HG03469 (cell line): ENCODE results near the gene SIRT6.
"Not testable (repeated sequence)": the region's sequence is repeated elsewhere in the genome, so short reads cannot be mapped to it uniquely, and the experiment has no call there.

Source experiments
- ATAC-seq: cut with Tn5 transposase; IDR thresholded peaks from one replicate; pipeline ENCODE4 v1.9.1; 2021; ENCODE audit warnings: mild to moderate bottlenecking, moderate library complexity, moderate number of reproducible peaks; ENCODE audit not compliant: unreplicated experiment

SIRT6 gene

GRCh38 chr19:4200940-4201542, 18.7 kb upstream of the SIRT6 start:
- no peak for ATAC-seq

GRCh38 chr19:4199699-4200293, 17.4 kb upstream of the SIRT6 start:
- no peak for ATAC-seq

GRCh38 chr19:4198467-4199126, 16.2 kb upstream of the SIRT6 start:
- ATAC-seq, result no peak

- ATAC-seq, result no peak
Measured at GRCh38 chr19:4197625-4198466, 15.5 kb upstream of the SIRT6 start.

GRCh38 chr19:4197228-4197624, 14.9 kb upstream of the SIRT6 start:
- ATAC-seq, result no peak

- ATAC-seq, result no peak
Measured at GRCh38 chr19:4196587-4197148, 14.3 kb upstream of the SIRT6 start.

GRCh38 chr19:4196009-4196408, 13.6 kb upstream of the SIRT6 start:
- ATAC-seq, result no peak

GRCh38 chr19:4194353-4194752, 12.0 kb upstream of the SIRT6 start:
- no peak for ATAC-seq

- not testable (repeated sequence) for ATAC-seq
Measured at GRCh38 chr19:4192537-4192936, 10.2 kb upstream of the SIRT6 start.

GRCh38 chr19:4189641-4190040, 7.3 kb upstream of the SIRT6 start:
- ATAC-seq, result no peak

GRCh38 chr19:4187313-4188122, 5.2 kb upstream of the SIRT6 start:
- no peak for ATAC-seq

GRCh38 chr19:4186087-4186993, 4.0 kb upstream of the SIRT6 start:
- no peak for ATAC-seq

GRCh38 chr19:4185413-4186086, 3.2 kb upstream of the SIRT6 start:
- ATAC-seq, result no peak

GRCh38 chr19:4184718-4185352, 2.5 kb upstream of the SIRT6 start:
- ATAC-seq, result no peak

- ATAC-seq, result no peak
Measured at GRCh38 chr19:4183967-4184717, 1.8 kb upstream of the SIRT6 start.

- no peak for ATAC-seq
Measured at GRCh38 chr19:4181053-4181508, 1.3 kb downstream of the SIRT6 start.

- ATAC-seq, result no peak
Measured at GRCh38 chr19:4178990-4179389, 3.4 kb downstream of the SIRT6 start.
